Psoas muscle (tissue), 8 donors: Measurements from ENCODE around the gene AK4. TPM values are rescaled to one million over a fixed set of nuclear protein-coding genes. Genes with fewer than 3 reads are reported as not detected.
A peak's percentile ranks its signal among the peaks of the same experiment; 100 is the strongest.

Experiments
- ATAC-seq, 4 donors: fragments of 200-7000 bp; cut with Tn5 transposase; one replicate each; pipeline ENCODE4 v1.9.1; 2020; ENCODE audit warnings: moderate library complexity in 3 of 4, mild to moderate bottlenecking in 2 of 4
- DNase-seq, 2 donors: peaks; one replicate each; pipeline ENCODE4 v3.0.0-alpha.2; 2020
- H3K27ac ChIP-seq: fragments of 200-600 bp; one replicate; pipeline ENCODE4 v1.8.0; 2022
- H3K27me3 ChIP-seq, 3 donors: fragments of 200-600 bp in 1 of 3; one replicate each; pipeline versions ENCODE4 v1.6.1 to v1.8.0; 2013 to 2022; ENCODE audit warnings: low read length in 2 of 3, mild to moderate bottlenecking in 2 of 3, moderate library complexity in 1 of 3; ENCODE audit not compliant: insufficient read depth in 3 of 3
- H3K36me3 ChIP-seq, 2 donors: fragments of 200-600 bp in 1 of 2; one replicate each; pipeline versions ENCODE4 v1.6.1 to v1.8.0; 2013 to 2022; ENCODE audit warnings: low read depth in 1 of 2, mild to moderate bottlenecking in 1 of 2, moderate library complexity in 1 of 2; ENCODE audit not compliant: insufficient read depth in 1 of 2
- H3K4me1 ChIP-seq: fragments of 200-600 bp; one replicate; pipeline ENCODE4 v1.8.0; 2022
- H3K4me3 ChIP-seq: fragments of 200-600 bp; one replicate; pipeline ENCODE4 v1.8.0; 2022; ENCODE audit warnings: mild to moderate bottlenecking
- H3K9me3 ChIP-seq: fragments of 200-600 bp; one replicate; pipeline ENCODE4 v1.8.0; 2022
- WGBS, 3 donors: extraction: QIAGEN DNeasy Blood & Tissue Kit; methylation state at CpG; one replicate each; pipeline versions ENCODE4 v1.1.6 to v1.1.7; 2013; 5-methylcytosine and 5-hydroxymethylcytosine counted together
- intact Hi-C, 2 donors: fragments of 100-400 bp; cut with DNase I; formaldehyde crosslinking; loops; one replicate each; pipeline versions ENCODE4 v1.11.0 to v1.14.2; 2022
- polyA plus RNA-seq, 3 donors: library from polyadenylated mRNA; stranded (reverse); fragments of 200-250 nt; gene quantifications; one replicate each; pipeline ENCODE4 v1.2.3, GENCODE V29; 2013
- total RNA-seq, 4 donors: library from RNA; stranded (reverse); fragmentation: NEBNext Ultra II Directional in 2 of 4; extraction: Animal tissue kit (Norgen Biotek cat#: 25700) in 2 of 4; gene quantifications; one replicate each; pipeline versions ENCODE4 v1.2.1 to v1.2.4, GENCODE V29; 2021 to 2023
- TF ChIP-seq, protein P1 (sequence below): fragments of 200-600 bp; IDR thresholded peaks from one replicate; pipeline ENCODE4 v1.8.0; 2022; ENCODE audit warnings: antibody characterized with exemption
- donor health status: healthy with polysubstance abuse.
- donor health status: DM: no; HTN: no; CAD: no; lungs with moderate emphysema.
- donor health status: Bipolar disorder and iron deficiency.
- donor health status: healthy.
- donor health status: DM: yes; HTN: yes; CAD: no.
- donor health status: DM: no; HTN: no; CAD: no.
- donor health status: DM: no; HTN: no; CAD: no.
- donor health status: DM: yes; HTN: yes; CAD: no.

The AK4 gene
- total and polyA plus RNA-seq, 7 donors = 0.37 to 29.0 (median 1.4) TPM

DNA sequence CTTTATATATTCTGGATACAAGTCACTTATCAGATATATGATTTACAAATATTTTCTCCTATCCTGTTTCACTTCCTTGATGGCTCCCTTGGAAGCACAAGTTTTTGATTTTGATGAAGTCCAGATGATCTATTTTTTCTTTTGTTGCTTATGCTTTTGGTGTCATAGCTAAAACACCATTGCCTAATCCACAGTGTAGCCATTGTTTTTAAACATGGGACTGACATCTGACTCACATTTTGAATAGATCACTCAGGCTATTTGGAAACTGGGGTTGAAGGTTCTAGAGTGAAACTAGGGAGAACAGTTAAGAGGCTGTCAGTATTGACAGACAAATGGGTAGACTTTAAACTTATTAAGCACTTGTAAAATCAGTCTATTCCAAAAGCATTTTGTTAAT is 16.6 kb downstream of the AK4 start:
- peak in 1 of 4 donors; percentile 45 for ATAC-seq
- no peaks in the 10 kb centered on the region for H3K9me3 ChIP-seq
- intact Hi-C loops = no loop called here
- no peaks in the 10 kb centered on the region for H3K36me3 ChIP-seq
- TF ChIP-seq, protein P1, sequence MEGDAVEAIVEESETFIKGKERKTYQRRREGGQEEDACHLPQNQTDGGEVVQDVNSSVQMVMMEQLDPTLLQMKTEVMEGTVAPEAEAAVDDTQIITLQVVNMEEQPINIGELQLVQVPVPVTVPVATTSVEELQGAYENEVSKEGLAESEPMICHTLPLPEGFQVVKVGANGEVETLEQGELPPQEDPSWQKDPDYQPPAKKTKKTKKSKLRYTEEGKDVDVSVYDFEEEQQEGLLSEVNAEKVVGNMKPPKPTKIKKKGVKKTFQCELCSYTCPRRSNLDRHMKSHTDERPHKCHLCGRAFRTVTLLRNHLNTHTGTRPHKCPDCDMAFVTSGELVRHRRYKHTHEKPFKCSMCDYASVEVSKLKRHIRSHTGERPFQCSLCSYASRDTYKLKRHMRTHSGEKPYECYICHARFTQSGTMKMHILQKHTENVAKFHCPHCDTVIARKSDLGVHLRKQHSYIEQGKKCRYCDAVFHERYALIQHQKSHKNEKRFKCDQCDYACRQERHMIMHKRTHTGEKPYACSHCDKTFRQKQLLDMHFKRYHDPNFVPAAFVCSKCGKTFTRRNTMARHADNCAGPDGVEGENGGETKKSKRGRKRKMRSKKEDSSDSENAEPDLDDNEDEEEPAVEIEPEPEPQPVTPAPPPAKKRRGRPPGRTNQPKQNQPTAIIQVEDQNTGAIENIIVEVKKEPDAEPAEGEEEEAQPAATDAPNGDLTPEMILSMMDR = no peak
- DNase-seq = no peak
- H3K4me1 ChIP-seq = no peaks in the 10 kb centered on the region
- no peaks in the 10 kb centered on the region for H3K27me3 ChIP-seq
- H3K4me3 ChIP-seq = no peak overlapping the region
- H3K27ac ChIP-seq = no peak overlapping the region

DNA sequence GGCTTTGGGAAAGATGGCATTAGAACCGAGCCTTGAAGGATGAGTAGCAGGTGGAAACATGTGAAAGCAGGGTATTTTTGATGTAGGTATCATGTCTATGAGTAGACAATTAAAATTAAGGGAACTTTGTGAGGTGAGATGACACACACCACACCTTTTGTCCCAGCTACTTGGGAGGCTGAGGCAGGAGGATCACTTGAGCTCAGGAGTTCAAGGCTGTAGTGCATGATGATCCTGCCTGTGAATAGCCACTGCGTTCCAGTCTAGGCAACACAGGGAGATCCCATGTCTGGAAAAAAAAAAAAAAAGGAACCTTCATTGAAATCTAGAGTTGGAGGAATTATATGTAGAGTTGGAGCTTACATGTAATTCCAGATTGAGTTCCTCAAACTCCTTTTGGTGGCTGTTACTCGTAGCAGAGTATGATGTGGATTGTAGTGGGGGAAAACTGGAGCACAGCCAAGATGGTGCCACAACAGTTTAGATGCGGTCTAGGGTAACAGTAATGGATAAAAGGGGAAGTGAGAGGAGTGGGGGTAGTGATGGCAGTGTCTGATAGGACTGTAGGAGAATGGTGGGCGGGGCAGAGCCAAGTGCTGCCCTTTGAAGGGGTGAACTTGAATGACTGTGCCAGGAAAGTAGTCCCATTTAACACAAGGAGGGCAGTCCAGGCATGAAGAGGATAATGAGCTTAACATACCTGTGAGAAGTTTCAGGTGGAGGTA is 17.4 kb downstream of the AK4 start:
- DNase-seq = no peak
- Histone ChIP-seq H3K27ac (no peak overlapping the region), H3K4me3 (no peak overlapping the region), H3K27me3 (no peaks in the 10 kb centered on the region), H3K4me1 (no peaks in the 10 kb centered on the region), H3K9me3 (no peaks in the 10 kb centered on the region), H3K36me3 (no peaks in the 10 kb centered on the region)
- intact Hi-C loops = no loop called here
- ATAC-seq = no peak
- WGBS, 3 donors = 79 to 86% (median 80%) methylated on average over 5 of the region's 5 CpGs
- TF ChIP-seq, protein P1 = no peak

- TF ChIP-seq, protein P1 = no peak
- Histone ChIP-seq H3K4me3 (no peak overlapping the region), H3K27ac (no peak overlapping the region), H3K36me3 (no peaks in the 10 kb centered on the region), H3K4me1 (peaks cover 6% of the 10 kb centered on the region), H3K27me3 (no peaks in the 10 kb centered on the region), H3K9me3 (no peaks in the 10 kb centered on the region)
- ATAC-seq (no peak), DNase-seq (no peak)
- intact Hi-C loops = no loop called here
- 74 to 87% (median 74%) methylated on average over 7 of the region's 7 CpGs for WGBS, 3 donors
Observed at GRCh38 chr1:65166572-65167305, 18.7 kb downstream of the AK4 start.

DNA sequence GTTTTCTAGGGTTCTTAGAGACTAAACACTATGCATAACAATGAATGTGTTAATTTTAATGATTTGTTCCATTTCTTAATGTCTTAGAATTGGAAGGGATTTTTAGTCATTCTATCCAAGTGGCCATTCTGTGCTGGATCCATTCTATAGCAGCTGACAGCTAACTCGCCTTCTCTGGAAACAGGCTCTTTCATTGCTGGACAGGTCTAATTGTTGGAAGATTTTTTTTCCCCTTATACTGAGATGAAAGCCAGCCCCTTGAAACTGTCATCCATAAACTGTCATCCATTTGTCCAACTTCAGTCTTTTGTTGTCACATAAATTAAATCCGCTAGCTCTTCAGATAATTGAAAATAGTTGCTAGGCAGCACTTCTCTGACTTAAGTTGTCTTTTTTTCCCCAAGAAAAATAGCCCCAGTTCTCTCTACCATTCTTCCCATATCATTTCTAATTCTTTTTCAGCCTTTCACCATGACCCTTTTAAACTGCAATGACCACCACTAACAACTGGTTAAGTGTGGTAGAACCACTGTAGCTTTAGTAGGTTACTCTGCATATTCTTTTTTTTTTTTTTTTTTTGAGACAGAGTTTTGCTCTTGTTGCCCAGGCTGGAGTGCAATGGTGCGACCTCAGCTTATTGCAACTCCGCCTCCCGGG is 19.7 kb downstream of the AK4 start:
- DNase-seq (no peak), ATAC-seq (no peak)
- intact Hi-C loops = no loop called here
- Histone ChIP-seq H3K9me3 (no peaks in the 10 kb centered on the region), H3K27me3 (no peaks in the 10 kb centered on the region), H3K4me1 (peaks cover 6% of the 10 kb centered on the region), H3K27ac (no peak overlapping the region), H3K4me3 (no peak overlapping the region), H3K36me3 (no peaks in the 10 kb centered on the region)
- TF ChIP-seq, protein P1 = no peak
- 90 to 94% (median 92%) methylated on average over 5 of the region's 5 CpGs for WGBS, 3 donors
